ENCODE measurements around the gene SOHLH2.

SOHLH2 gene

GRCh38 chr13:36214163-36214921, at the start of gene SOHLH2:
TSS of gene SOHLH2 (minus strand) at chr13:36214556. CDS start at chr13:36214526, 30 bp downstream.
- DNase-seq (ENCODE audit: low read depth): no peak

DNA sequence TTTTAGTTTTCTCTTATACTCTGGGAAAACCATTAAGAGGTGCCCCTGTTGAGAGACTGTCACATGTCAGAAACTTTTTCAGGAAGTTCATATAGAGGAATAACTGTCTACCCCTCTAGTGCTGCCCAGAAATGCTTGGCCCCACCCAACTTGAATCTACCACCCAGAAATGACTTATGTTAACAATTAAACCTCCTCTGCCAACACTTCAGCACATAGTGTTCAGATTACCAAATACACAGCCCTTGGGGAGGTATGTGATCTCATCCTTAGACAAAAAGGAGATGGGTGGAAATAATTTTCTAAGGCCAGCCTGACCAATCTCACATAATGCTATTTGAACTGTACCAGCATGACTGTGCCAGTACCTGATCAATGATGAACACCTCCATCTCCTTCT, 47.6 kb upstream of the SOHLH2 start:
- no peak for DNase-seq (ENCODE audit: low read depth)

GRCh38 chr13:36261011-36261410, 46.7 kb upstream of the SOHLH2 start:
- no peak for DNase-seq (ENCODE audit: low read depth)

- DNase-seq (ENCODE audit: low read depth): no peak
Observed at GRCh38 chr13:36259361-36260137, 45.2 kb upstream of the SOHLH2 start.

- no peak for DNase-seq (ENCODE audit: low read depth)
Observed at GRCh38 chr13:36258831-36259230, 44.5 kb upstream of the SOHLH2 start.

DNA sequence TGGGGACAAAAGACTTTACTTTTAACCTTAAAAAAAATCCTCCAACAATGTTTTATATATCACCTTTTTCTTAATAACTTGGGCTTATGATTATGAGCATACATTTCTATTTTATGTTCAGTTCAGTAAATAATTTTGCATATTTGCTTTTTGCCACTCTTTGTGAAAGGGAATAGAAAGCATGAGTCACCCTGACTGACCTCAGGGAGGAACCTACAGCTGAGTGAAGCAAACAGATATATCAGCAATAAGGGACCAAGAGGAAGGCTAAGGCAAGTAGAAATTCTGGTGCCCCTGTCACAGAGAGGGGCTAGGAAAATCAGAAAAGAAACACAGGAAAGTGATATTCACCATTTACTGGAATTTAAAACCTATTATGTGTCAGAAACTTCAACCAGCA, 37.2 kb upstream of the SOHLH2 start:
- no peak for DNase-seq (ENCODE audit: low read depth)

DNA sequence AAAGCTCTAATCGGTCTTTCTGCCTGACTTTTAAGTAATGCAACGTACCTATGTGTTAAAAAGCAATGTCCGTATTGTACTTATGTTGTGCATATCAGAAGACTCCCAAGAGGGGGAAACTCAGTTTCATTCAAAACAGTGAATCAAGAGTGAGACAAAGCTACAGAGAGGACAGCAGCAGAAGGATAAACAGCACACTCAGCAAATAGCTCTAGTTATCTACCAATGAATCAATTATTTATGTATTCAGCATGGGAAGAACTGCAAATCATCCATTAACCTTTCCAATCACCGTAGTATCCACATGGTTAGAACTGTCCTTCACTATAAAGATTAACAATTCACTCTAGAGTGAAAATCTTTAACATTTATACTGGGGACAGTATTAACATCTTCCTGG, 36.7 kb upstream of the SOHLH2 start:
- no peak for DNase-seq (ENCODE audit: low read depth)

DNA sequence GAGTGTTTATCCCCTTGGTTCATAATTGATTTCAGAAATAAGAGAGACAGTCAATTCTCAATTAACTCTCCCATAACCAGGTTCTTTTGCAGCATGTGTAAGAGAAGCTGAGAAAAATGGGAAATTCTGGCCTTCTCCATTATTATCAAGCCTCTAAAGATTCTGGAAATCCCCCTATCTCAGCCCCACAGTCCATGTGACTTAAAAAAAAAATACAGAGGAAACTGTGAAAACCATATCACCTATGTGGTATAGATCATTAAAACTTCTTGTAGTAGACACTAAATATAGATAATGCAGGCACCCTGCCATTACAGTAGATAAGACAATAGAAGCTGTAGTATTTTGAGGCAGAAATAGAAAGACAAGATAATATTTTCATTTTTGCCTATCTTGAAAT, 34.3 kb upstream of the SOHLH2 start:
- no peak for DNase-seq (ENCODE audit: low read depth)

DNA sequence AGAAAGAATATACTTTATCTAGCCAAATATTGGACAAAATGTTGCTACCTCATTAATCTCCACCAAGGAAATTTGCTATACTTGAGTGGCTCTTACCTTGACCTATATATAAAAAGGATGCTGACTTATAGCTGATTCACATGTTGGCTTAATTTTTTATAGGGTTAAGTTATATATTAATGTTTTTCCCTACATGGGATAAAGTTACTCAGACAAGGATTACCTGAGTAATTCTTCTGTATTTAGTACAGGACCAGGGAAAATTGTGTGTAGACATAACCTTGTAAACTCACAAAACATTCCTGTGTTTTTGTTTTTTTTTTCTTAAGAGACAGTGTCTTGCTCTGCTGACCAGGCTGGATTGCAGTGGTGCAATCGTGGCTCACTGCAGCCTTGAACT, 30.6 kb upstream of the SOHLH2 start:
- DNase-seq (ENCODE audit: low read depth): no peak

- no peak for DNase-seq (ENCODE audit: low read depth)
Observed at GRCh38 chr13:36244073-36244472, 29.7 kb upstream of the SOHLH2 start.

DNA sequence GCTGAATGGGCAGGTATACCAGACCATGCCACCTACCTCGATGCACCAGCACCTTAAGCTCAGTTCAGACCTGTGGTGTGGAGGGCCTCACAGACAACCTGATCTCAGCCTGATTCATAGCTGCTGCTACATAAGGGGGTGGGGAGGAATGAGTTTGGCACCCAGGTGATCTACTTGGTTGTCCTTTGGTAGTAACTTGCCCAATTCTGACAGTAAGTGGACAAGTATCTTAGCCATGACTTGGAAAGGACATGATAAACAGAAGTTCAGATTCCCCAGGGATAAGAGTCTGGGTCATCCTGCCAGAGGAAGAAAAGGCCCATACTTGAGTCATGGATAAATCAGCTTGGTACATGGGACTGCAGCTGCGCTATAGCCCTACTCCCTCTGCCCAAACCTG, 28.4 kb upstream of the SOHLH2 start:
- no peak for DNase-seq (ENCODE audit: low read depth)

DNA sequence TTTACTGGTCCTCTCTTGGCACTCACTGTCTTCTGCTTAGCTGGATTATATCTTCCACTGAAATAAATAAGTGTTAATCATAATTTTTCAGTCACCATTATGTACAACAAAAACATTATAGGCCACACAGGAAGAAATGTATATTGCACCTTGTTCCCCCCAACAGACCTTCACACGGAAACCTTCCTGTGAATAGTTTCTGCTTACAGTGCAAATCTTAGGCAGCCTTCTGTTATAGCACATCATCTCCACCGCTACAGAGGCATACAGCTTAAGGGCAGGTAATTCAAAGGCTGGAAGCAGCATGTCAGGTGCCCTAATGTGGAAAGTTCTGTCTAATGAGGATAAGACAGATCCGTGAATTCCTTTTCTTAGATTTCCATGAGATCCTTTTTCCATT, 16.9 kb upstream of the SOHLH2 start:
- no peak for DNase-seq (ENCODE audit: low read depth)

- DNase-seq (ENCODE audit: low read depth): no peak
Observed at GRCh38 chr13:36224730-36225129, 10.4 kb upstream of the SOHLH2 start.

- DNase-seq (ENCODE audit: low read depth): no peak
Observed at GRCh38 chr13:36219883-36220282, 5.5 kb upstream of the SOHLH2 start.

DNA sequence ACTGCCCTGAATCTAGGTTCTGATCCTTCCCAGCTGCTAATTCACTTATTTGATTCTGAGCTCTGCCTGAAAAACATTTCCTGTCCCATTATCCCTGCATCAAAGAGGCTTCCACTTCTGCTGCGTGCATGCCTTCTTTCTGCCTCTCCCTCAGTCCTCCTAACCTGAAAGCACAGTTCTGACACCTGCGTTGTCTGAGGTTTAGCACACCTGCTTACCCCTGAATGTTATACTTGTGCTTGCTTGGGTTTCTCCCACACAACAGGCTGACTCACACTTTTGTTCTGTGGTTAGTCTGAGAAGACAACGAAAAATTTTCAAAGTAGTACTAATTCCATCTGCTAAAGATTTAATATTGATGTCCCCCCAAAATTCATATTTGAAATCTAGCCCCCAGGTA, 3.1 kb upstream of the SOHLH2 start:
- no peak for DNase-seq (ENCODE audit: low read depth)

- DNase-seq (ENCODE audit: low read depth): no peak
Observed at GRCh38 chr13:36212789-36213188, 1.6 kb downstream of the SOHLH2 start.

- no peak for DNase-seq (ENCODE audit: low read depth)
Observed at GRCh38 chr13:36211567-36211966, 2.8 kb downstream of the SOHLH2 start.

DNA sequence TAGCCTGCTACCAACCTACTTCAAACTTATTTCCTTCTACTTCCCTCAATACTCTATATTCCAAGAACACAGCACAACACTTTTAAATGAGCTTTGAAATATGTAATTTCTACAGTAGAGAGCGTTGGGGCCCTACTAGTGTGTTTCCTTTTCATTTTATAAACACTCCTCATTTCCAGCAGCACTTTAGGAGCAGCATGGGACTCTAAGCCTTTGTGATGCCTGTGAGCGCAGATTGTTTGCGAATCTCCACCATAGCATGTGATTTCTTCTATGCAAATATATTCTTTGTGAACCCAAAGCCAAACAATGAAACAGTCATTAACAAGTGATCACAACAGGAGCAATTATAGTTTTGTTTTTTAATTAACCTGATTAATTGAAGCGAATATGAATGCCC, 3.6 kb downstream of the SOHLH2 start:
- DNase-seq (ENCODE audit: low read depth): no peak

DNA sequence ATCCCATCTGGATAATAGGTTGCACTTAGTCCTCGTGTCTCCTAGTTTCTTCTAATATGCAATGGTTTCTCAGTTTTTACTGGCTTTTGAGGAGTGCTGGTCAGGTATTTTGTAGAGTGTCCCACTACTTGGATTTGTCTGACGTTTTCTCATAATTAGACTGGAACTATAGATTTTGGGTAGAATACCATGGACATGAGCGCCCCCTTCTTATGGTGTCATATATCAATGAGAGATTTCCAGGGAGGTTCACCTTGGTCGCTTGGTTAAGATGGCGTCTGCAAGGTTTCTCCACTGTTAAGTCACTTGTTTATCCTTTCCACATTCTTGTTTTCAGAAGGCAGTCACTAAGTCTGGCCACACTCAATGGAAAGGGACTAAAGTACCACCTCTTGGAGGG, 6.7 kb downstream of the SOHLH2 start:
- DNase-seq (ENCODE audit: low read depth): no peak

GRCh38 chr13:36193151-36193855, 21.1 kb downstream of the SOHLH2 start:
- no peak for DNase-seq (ENCODE audit: low read depth)

GRCh38 chr13:36192166-36192565, 22.2 kb downstream of the SOHLH2 start:
- no peak for DNase-seq (ENCODE audit: low read depth)

- no peak for DNase-seq (ENCODE audit: low read depth)
Observed at GRCh38 chr13:36190771-36191170, 23.6 kb downstream of the SOHLH2 start.

- no peak for DNase-seq (ENCODE audit: low read depth)
Observed at GRCh38 chr13:36188441-36188840, 25.9 kb downstream of the SOHLH2 start.
